WTC11 (cell line): Measurements from ENCODE around the gene NKX3-2. TPM values are rescaled to one million over a fixed set of nuclear protein-coding genes. Genes with fewer than 3 reads are reported as not detected.

ENCODE experiments used
- ATAC-seq: fragments of 200-7000 bp; cut with Tn5 transposase; 2 replicates; pipeline ENCODE4 v1.10.0; 2021; ENCODE audit warnings: mild to moderate bottlenecking, moderate library complexity
- CTCF ChIA-PET: fragments of 300-600 bp; sonication (Branson Sonifier 250); formaldehyde crosslinking; loops from one replicate; lab custom pipeline; 2021; ENCODE audit warnings: antibody characterized with exemption; lab: Charles Lee
- POLR2A ChIA-PET: fragments of 350-600 bp; sonication (Branson Sonifier 250); formaldehyde crosslinking; loops from one replicate; lab custom pipeline; 2021; ENCODE audit warnings: antibody characterized with exemption; lab: Charles Lee
- DNase-seq: peaks from one replicate; pipeline ENCODE4 v3.0.0; 2021; ENCODE audit warnings: low spot score
- H3K27ac Mint-ChIP-seq: 2 replicates; pipeline ENCODE4 v1.8.0; 2021; ENCODE audit warnings: mixed read lengths
- H3K27me3 Mint-ChIP-seq: 2 replicates; pipeline ENCODE4 v1.8.0; 2021; ENCODE audit warnings: low read depth, mild to moderate bottlenecking, moderate library complexity, mixed read lengths
- H3K36me3 Mint-ChIP-seq: 2 replicates; pipeline ENCODE4 v1.8.0; 2021; ENCODE audit warnings: mixed read lengths
- H3K4me1 Mint-ChIP-seq: 2 replicates; pipeline ENCODE4 v1.8.0; 2022; ENCODE audit warnings: mixed read lengths
- H3K4me3 Mint-ChIP-seq: 2 replicates; pipeline ENCODE4 v1.8.0; 2021; ENCODE audit warnings: mild to moderate bottlenecking, moderate library complexity, mixed read lengths
- H3K9me3 Mint-ChIP-seq: 2 replicates; pipeline ENCODE4 v1.8.0; 2021; ENCODE audit warnings: mixed read lengths
- ATF1 ChIP-seq: sonication (generic); formaldehyde crosslinking; IDR thresholded peaks from 2 replicates; pipeline ENCODE4 v1.8.1; 2023; ENCODE audit warnings: mild to moderate bottlenecking, moderate library complexity, missing genetic modification reagents
- CREB1 ChIP-seq: sonication (generic); formaldehyde crosslinking; IDR thresholded peaks from 2 replicates; pipeline ENCODE4 v1.8.0; 2023; ENCODE audit warnings: mild to moderate bottlenecking, missing genetic modification reagents
- E2F5 ChIP-seq: sonication (generic); formaldehyde crosslinking; IDR thresholded peaks from 2 replicates; pipeline ENCODE4 v1.8.1; 2022; ENCODE audit warnings: mild to moderate bottlenecking, moderate library complexity, missing genetic modification reagents
- ESRRA ChIP-seq: sonication (generic); formaldehyde crosslinking; IDR thresholded peaks from 2 replicates; pipeline ENCODE4 v1.8.1; 2022; ENCODE audit warnings: mild to moderate bottlenecking, missing genetic modification reagents, borderline replicate concordance
- FOXJ3 ChIP-seq: sonication (generic); formaldehyde crosslinking; IDR thresholded peaks from 2 replicates; pipeline ENCODE4 v1.9.0; 2021; ENCODE audit warnings: missing genetic modification reagents, mild to moderate bottlenecking, borderline replicate concordance
- JAZF1 ChIP-seq: fragments of 250-450 bp; sonication (Bioruptor Pico); IDR thresholded peaks from 2 replicates; pipeline ENCODE4 v1.9.0; 2021; ENCODE audit warnings: moderate library complexity, mild to moderate bottlenecking, inconsistent platforms
- MAX ChIP-seq: sonication (generic); formaldehyde crosslinking; IDR thresholded peaks from 2 replicates; pipeline ENCODE4 v1.8.0; 2022; ENCODE audit warnings: mild to moderate bottlenecking, missing genetic modification reagents
- MYBL2 ChIP-seq: sonication (generic); formaldehyde crosslinking; IDR thresholded peaks from 2 replicates; pipeline ENCODE4 v1.8.1; 2023; ENCODE audit warnings: mild to moderate bottlenecking, moderate library complexity, missing genetic modification reagents
- SP1 ChIP-seq: sonication (generic); formaldehyde crosslinking; conservative IDR thresholded peaks from 2 replicates; pipeline ENCODE4 v1.8.1; 2022; ENCODE audit warnings: missing genetic modification reagents
- ZNF219 ChIP-seq: sonication (generic); formaldehyde crosslinking; IDR thresholded peaks from 2 replicates; pipeline ENCODE4 v1.8.0; 2023; ENCODE audit warnings: missing genetic modification reagents, mild to moderate bottlenecking, borderline replicate concordance
- ZNF232 ChIP-seq: sonication (generic); formaldehyde crosslinking; IDR thresholded peaks from 2 replicates; pipeline ENCODE4 v1.8.0; 2022; ENCODE audit warnings: mild to moderate bottlenecking, missing genetic modification reagents
- total RNA-seq: library from RNA; stranded (reverse); gene quantifications from 3 replicates; pipeline ENCODE4 v1.2.3, GENCODE V29; 2021
- TF ChIP-seq, protein P1 (sequence below): sonication (generic); formaldehyde crosslinking; IDR thresholded peaks from 2 replicates; pipeline ENCODE4 v1.8.1; 2022; ENCODE audit warnings: mild to moderate bottlenecking, missing genetic modification reagents, moderate library complexity, borderline replicate concordance
- TF ChIP-seq, protein P2 (sequence below): sonication (generic); formaldehyde crosslinking; IDR thresholded peaks from 2 replicates; pipeline ENCODE4 v1.8.1; 2022; ENCODE audit warnings: low read depth, mild to moderate bottlenecking, moderate library complexity, missing genetic modification reagents, borderline replicate concordance
- TF ChIP-seq, protein P3 (sequence below): sonication (generic); formaldehyde crosslinking; IDR thresholded peaks from 2 replicates; pipeline ENCODE4 v1.8.1; 2022; ENCODE audit warnings: low read depth, missing genetic modification reagents, borderline replicate concordance
- TF ChIP-seq, protein P4 (sequence below): fragments of 250-450 bp; sonication (Bioruptor Pico); IDR thresholded peaks from 2 replicates; pipeline ENCODE4 v1.9.0; 2021; ENCODE audit warnings: moderate library complexity, mild to moderate bottlenecking, inconsistent platforms, borderline replicate concordance

Gene NKX3-2
- total RNA-seq, 1 experiment from 2014 or later: 0.07 TPM

GRCh38 chr4:13592220-13592619, 47.9 kb upstream of the NKX3-2 start (continued):
- TF ChIP-seq, protein P1, sequence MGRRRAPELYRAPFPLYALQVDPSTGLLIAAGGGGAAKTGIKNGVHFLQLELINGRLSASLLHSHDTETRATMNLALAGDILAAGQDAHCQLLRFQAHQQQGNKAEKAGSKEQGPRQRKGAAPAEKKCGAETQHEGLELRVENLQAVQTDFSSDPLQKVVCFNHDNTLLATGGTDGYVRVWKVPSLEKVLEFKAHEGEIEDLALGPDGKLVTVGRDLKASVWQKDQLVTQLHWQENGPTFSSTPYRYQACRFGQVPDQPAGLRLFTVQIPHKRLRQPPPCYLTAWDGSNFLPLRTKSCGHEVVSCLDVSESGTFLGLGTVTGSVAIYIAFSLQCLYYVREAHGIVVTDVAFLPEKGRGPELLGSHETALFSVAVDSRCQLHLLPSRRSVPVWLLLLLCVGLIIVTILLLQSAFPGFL (CRISPR knock-in tag): no peak
- TF ChIP-seq ATF1 (CRISPR knock-in tag) (no peak), ZNF219 (CRISPR knock-in tag) (no peak)
- TF ChIP-seq, protein P2, sequence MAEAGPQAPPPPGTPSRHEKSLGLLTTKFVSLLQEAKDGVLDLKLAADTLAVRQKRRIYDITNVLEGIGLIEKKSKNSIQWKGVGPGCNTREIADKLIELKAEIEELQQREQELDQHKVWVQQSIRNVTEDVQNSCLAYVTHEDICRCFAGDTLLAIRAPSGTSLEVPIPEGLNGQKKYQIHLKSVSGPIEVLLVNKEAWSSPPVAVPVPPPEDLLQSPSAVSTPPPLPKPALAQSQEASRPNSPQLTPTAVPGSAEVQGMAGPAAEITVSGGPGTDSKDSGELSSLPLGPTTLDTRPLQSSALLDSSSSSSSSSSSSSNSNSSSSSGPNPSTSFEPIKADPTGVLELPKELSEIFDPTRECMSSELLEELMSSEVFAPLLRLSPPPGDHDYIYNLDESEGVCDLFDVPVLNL: no peak

GRCh38 chr4:13590766-13591165, 46.5 kb upstream of the NKX3-2 start:
- DNase-seq (no peak), ATAC-seq (no peak)
- no peaks in the 10 kb centered on the region for H3K27me3 Mint-ChIP-seq
- H3K27ac Mint-ChIP-seq: no peak overlapping the region
- POLR2A ChIA-PET: no interaction called here
- H3K4me1 Mint-ChIP-seq: no peaks in the 10 kb centered on the region
- no peak overlapping the region for H3K4me3 Mint-ChIP-seq
- no peaks in the 10 kb centered on the region for H3K9me3 Mint-ChIP-seq
- TF ChIP-seq MYBL2 (CRISPR knock-in tag): no peak
- H3K36me3 Mint-ChIP-seq: peaks cover 14% of the 10 kb centered on the region
- CTCF ChIA-PET: interaction anchor here (1.3 kb wide), 1 partner anchor 159 kb away, joined by 3 read pairs; no protein-coding TSS in a partner anchor

- Mint-ChIP-seq H3K36me3 (peaks cover 19% of the 10 kb centered on the region), H3K9me3 (no peaks in the 10 kb centered on the region), H3K4me1 (no peaks in the 10 kb centered on the region), H3K4me3 (no peak overlapping the region), H3K27me3 (no peaks in the 10 kb centered on the region), H3K27ac (no peak overlapping the region)
- ChIA-PET CTCF (no interaction called here), POLR2A (no interaction called here)
- TF ChIP-seq JAZF1 (CRISPR knock-in tag) (no peak), SP1 (no peak), E2F5 (CRISPR knock-in tag) (no peak), CREB1 (no peak)
- TF ChIP-seq, protein P3, sequence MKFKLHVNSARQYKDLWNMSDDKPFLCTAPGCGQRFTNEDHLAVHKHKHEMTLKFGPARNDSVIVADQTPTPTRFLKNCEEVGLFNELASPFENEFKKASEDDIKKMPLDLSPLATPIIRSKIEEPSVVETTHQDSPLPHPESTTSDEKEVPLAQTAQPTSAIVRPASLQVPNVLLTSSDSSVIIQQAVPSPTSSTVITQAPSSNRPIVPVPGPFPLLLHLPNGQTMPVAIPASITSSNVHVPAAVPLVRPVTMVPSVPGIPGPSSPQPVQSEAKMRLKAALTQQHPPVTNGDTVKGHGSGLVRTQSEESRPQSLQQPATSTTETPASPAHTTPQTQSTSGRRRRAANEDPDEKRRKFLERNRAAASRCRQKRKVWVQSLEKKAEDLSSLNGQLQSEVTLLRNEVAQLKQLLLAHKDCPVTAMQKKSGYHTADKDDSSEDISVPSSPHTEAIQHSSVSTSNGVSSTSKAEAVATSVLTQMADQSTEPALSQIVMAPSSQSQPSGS (CRISPR knock-in tag): no peak
- ATAC-seq (no peak), DNase-seq (no peak)
Observed at GRCh38 chr4:13588954-13589353, 44.6 kb upstream of the NKX3-2 start.

DNA sequence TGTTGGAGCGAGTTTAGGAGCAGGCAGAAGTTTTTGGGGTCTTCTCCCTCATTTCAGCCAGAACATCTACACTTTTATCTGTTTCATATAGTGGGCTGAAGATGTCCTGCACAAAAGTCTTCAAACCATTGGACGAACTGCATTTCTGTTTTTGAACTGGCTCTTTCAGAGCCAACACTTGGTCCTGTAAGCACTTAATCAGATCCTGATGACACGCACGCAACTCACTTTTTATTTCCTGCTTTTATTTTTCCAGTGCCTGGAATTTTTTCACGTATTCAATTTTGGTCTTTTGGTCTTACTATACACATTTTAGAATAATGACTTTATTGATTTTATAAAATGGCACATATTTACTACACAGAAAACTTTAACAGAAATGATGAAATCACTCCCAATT, 40.2 kb upstream of the NKX3-2 start:
- Mint-ChIP-seq H3K36me3 (peaks cover 37% of the 10 kb centered on the region), H3K9me3 (no peaks in the 10 kb centered on the region), H3K4me3 (no peak overlapping the region), H3K4me1 (no peaks in the 10 kb centered on the region), H3K27me3 (no peaks in the 10 kb centered on the region), H3K27ac (no peak overlapping the region)
- POLR2A ChIA-PET: no interaction called here
- CTCF ChIA-PET: no interaction called here
- TF ChIP-seq ZNF232 (CRISPR knock-in tag) (no peak), ESRRA (CRISPR knock-in tag) (no peak), MAX (no peak), FOXJ3 (CRISPR knock-in tag) (no peak), ATF1 (CRISPR knock-in tag) (no peak)
- TF ChIP-seq, protein P4, sequence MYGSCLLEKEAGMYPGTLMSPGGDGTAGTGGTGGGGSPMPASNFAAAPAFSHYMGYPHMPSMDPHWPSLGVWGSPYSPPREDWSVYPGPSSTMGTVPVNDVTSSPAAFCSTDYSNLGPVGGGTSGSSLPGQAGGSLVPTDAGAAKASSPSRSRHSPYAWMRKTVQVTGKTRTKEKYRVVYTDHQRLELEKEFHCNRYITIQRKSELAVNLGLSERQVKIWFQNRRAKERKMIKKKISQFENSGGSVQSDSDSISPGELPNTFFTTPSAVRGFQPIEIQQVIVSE: no peak
- ATAC-seq (no peak), DNase-seq (no peak)
